Measurements from ENCODE around the gene OR4F17.
"Not testable (repeated sequence)": the region's sequence is repeated elsewhere in the genome, so short reads cannot be mapped to it uniquely, and the experiment has no call there.

DNA sequence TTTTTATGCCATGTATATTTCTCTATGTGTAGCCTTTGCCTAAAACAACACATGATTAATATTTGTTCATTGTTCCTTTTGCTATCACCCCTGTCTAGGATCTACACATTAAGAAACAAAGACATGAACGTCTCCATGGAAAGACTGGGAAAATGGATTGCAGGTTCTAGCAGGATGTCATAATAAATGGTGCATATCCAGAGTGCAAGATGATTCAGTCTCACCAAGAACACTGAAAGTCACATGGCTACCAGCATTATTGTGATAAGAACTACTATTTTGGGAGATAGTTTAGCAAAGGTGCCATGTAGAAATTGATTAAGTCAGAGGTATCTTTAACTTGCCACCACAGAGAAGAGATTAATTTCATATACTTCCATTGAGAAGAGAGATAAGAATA lies 12.1 kb upstream of the OR4F17 start:
- TF ChIP-seq, protein P1, sequence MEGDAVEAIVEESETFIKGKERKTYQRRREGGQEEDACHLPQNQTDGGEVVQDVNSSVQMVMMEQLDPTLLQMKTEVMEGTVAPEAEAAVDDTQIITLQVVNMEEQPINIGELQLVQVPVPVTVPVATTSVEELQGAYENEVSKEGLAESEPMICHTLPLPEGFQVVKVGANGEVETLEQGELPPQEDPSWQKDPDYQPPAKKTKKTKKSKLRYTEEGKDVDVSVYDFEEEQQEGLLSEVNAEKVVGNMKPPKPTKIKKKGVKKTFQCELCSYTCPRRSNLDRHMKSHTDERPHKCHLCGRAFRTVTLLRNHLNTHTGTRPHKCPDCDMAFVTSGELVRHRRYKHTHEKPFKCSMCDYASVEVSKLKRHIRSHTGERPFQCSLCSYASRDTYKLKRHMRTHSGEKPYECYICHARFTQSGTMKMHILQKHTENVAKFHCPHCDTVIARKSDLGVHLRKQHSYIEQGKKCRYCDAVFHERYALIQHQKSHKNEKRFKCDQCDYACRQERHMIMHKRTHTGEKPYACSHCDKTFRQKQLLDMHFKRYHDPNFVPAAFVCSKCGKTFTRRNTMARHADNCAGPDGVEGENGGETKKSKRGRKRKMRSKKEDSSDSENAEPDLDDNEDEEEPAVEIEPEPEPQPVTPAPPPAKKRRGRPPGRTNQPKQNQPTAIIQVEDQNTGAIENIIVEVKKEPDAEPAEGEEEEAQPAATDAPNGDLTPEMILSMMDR (IDR thresholded peaks at IDR 0.05), result not testable (repeated sequence)
- TF ChIP-seq POLR2A (IDR thresholded peaks at IDR 0.05), result not testable (repeated sequence)

All from thyroid gland (tissue), 4 donors.